GM12891 (cell line): Measurements from ENCODE around the gene CTSF.
"Not testable (repeated sequence)": the region's sequence is repeated elsewhere in the genome, so short reads cannot be mapped to it uniquely, and the experiment has no call there.

Experiments used
- DNase-seq: peaks from one replicate; pipeline ENCODE4 v3.0.0; 2011; ENCODE audit warnings: low spot score; ENCODE audit not compliant: insufficient read length
- FAIRE-seq: peaks from 2 replicates; lab custom pipeline; 2011; peaks lifted over from hg19 to GRCh38; lab: Jason Lieb, UNC
- PAX5 ChIP-seq: IDR thresholded peaks from 2 replicates; pipeline ENCODE4 v1.6.1; 2011; ENCODE audit warnings: low read length, moderate library complexity, mild to moderate bottlenecking; ENCODE audit not compliant: insufficient read depth, severe bottlenecking
- POLR2A ChIP-seq: IDR thresholded peaks from 2 replicates; pipeline ENCODE4 v1.6.1; 2011; ENCODE audit warnings: low read depth, low read length, control low read depth
- POLR2AphosphoS5 ChIP-seq: IDR thresholded peaks from 2 replicates; pipeline ENCODE4 v1.6.1; 2011; ENCODE audit warnings: low read depth, low read length, control low read depth
- POU2F2 ChIP-seq: IDR thresholded peaks from 2 replicates; pipeline ENCODE4 v1.6.1; 2011; ENCODE audit warnings: low read depth, mild to moderate bottlenecking, control low read depth, low read length, moderate library complexity
- SPI1 ChIP-seq: IDR thresholded peaks from 2 replicates; pipeline ENCODE4 v1.6.1; 2011; ENCODE audit warnings: low read depth, low read length, control low read depth
- TAF1 ChIP-seq: IDR thresholded peaks from 2 replicates; pipeline ENCODE4 v1.6.1; 2011; ENCODE audit warnings: low read depth, low read length, control low read depth

CTSF gene

GRCh38 chr11:66549696-66550095 lies 18.7 kb downstream of the CTSF start:
- DNase-seq, result no peak
- TF ChIP-seq SPI1, result no peak
- no peak for TF ChIP-seq POLR2A
- no peak for TF ChIP-seq POLR2AphosphoS5
- no peak for TF ChIP-seq PAX5
- TF ChIP-seq TAF1, result no peak
- TF ChIP-seq POU2F2, result no peak
- FAIRE-seq, result no peak

DNA sequence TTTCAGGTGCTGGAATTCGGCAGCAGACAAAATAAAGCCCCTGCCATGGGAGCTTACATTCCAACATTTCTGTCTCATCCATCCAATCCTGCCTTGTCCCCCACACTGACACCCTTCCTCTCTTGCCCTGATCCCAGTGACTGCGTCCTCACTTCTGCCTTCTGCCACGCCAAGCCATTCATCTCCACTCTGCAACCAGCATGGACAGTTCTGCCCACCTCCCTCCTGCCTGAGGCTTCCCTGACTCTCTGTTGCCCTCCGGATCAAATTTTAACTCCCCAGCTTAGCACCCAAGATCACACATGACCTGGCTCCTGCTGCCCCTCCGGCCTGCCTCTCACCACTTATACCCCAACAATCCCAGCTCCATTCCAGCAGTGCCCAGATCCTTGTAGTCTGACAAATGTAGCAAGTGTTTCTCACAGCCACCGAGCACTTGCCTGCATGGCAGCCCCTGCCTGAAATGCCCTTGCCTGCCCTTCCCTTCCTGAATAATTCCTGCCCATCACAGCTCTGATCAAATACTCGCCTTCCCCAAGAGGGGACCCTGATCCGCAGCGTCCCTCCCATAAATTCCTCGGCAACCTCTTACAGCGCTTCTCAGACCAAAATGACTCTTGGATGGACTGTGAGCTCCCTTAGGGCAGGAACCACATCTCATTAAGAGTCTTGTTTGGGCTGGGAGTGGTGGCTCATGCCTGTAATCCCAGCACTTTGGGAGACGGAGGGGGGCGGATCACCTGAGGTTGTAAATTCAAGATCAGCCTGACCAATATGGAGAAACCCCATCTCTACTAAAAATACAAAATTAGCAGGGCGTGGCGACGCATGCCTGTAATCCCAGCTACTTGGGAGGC lies 19.4 kb downstream of the CTSF start:
- TF ChIP-seq POLR2A (no peak), SPI1 (no peak), POLR2AphosphoS5 (no peak), POU2F2 (no peak), TAF1 (no peak), PAX5 (no peak)
- no peak for FAIRE-seq
- no peak for DNase-seq

- FAIRE-seq, result no peak
- TF ChIP-seq POU2F2, result no peak
- no peak for TF ChIP-seq TAF1
- no peak for TF ChIP-seq POLR2AphosphoS5
- DNase-seq, result no peak
Measured at GRCh38 chr11:66548041-66548440, 20.4 kb downstream of the CTSF start.

GRCh38 chr11:66547662-66548009 lies 20.8 kb downstream of the CTSF start:
- DNase-seq, result no peak
- FAIRE-seq, result no peak
- TF ChIP-seq PAX5 (no peak), POU2F2 (no peak), TAF1 (no peak), POLR2AphosphoS5 (no peak), SPI1 (no peak), POLR2A (no peak)

DNA sequence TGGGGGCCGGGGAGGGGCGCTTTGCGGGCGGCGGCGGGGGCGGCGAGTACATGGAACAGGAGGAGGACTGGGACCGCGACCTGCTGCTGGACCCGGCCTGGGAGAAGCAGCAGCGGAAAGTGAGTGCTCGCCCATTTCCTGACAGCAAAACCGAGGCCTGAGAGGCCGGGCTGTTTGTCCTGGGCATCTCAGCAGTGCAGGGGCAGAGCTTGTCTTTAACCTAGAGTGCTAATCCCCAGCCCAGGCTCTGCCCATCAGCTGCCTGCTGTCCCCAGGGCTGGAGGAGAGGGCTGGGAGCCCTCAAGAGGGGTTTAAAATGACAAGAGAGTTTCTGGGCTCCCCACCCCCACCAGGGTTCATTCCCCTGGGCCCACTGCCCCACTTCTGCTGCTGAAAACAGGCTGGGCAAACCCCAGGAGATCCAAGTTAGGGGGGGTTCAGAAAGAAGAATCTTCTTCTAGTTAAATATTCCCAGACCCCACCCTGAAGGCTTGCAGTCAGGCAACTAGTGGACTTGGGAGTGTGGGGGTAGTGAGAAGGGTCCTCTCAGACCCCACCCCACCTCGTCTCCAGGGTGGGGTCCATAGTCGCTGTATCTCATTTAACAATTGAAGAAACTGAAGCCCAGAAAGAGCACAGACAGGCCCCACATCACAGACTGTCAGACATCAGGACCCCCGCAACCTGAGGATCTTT lies 21.3 kb downstream of the CTSF start:
- peak; percentile 20 for FAIRE-seq
- TF ChIP-seq POLR2A (no peak), POU2F2 (no peak), PAX5 (no peak), SPI1 (no peak), TAF1 (no peak), POLR2AphosphoS5 (no peak)
- no peak for DNase-seq

DNA sequence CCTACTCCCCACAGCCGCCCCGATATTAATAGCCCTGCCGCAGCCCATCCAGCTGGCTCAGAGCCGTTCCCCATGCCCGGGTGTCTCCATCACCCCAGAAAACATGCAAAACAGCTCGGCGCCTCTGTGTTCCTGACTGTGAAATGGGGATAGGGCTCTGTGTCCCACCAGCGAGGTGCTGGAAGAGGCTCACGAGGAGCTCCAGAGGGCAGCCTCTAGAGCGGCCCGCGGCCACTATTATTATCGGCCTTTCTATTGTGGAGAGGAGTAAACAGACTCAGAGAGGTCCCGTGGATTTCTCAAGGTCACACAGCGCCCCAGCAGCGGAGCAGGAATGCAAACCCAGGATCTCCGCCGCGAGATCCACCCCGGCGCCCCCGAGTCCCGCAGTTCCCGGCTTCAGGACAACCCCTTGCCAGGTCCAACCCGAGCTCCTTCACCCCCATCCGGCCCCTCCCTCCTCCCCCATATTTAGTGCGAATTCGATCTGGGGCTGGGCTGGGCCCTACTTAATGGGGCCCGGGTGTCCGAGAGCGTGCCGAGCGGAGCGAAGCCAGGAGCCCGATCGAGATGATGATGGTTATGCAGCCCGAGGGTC lies 21.9 kb downstream of the CTSF start, which contains the start of gene ACTN3:
Gene ACTN3 (plus strand): TSS at position 536 of the 598 bp plus-strand sequence. CDS start 35 bp downstream, at position 571.
- no peak for DNase-seq
- FAIRE-seq, result no peak

GRCh38 chr11:66545701-66546367 lies 22.6 kb downstream of the CTSF start, which contains the start of gene ZDHHC24:
Gene ZDHHC24 (minus strand): TSS chr11:66546048. CDS start chr11:66546003, 45 bp downstream.
- peak; percentile 97 for DNase-seq
- no peak for TF ChIP-seq TAF1
- TF ChIP-seq POLR2A, result peak; percentile 46; the same call in 1 of the 2 replicates
- 0 out of 2 replicates have a peak, but pooled peaks have one; percentile 26 for TF ChIP-seq SPI1
- TF ChIP-seq POU2F2, result no peak
- TF ChIP-seq POLR2AphosphoS5, result no peak
- TF ChIP-seq PAX5, result no peak
- FAIRE-seq, result peak; percentile 95

More for the DNA sequence above, 21.9 kb downstream of the CTSF start, which contains the start of gene ACTN3:
- TF ChIP-seq POLR2AphosphoS5 (no peak), POLR2A (no peak), POU2F2 (no peak), PAX5 (no peak), TAF1 (no peak), SPI1 (no peak)

- FAIRE-seq, DNase-seq: not testable (repeated sequence)
Measured at GRCh38 chr11:66544952-66545351, 23.5 kb downstream of the CTSF start.

DNA sequence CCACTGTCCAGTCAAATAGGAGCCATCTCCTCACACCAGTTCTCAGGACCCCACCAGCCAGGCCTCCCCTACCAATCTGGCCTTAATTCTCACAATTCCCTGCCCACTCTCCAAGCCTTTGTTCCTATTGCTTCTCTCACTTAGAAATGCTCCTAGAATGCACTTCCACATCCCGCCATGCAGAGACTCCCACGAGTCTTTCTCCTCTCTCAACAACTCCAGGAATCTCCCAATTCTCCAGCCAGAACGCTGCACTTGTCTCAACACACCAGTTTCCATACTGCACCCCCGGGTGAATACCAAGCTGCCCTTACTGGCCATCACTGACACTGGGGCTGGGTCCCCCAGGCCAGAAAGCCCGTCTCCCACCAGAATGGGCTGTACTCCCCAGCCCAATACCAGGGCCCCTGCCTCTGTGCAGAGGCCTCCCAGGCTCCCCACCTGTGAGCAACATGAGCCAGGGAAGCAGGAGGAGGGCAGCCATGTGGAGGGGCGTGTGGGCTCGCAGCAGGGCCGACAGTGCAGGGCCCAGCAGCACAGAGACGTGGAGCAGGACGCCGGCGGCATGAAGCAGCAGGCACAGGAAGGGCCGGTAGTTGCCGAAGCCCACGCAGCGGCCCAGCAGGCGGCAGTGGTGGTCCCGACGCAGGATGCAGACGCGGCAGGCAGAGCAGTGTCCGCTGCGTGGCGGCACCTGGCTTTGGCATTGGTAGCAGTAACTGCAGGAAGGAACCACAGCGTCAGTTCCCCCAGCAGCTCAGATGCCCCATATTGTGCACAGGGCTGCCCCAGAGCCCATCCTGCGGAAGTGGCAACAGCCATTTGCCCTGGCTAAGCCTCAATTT lies 24.9 kb downstream of the CTSF start:
- no peak for TF ChIP-seq TAF1
- TF ChIP-seq PAX5, result no peak
- TF ChIP-seq SPI1, result no peak
- no peak for TF ChIP-seq POLR2A
- no peak for TF ChIP-seq POLR2AphosphoS5
- no peak for TF ChIP-seq POU2F2

More for the DNA sequence above, 24.9 kb downstream of the CTSF start:
- DNase-seq, result peak; percentile 73
- FAIRE-seq, result peak; percentile 99
